ENCODE data around the gene APRT.

GRCh38 chr16:88778271-88778525 lies 33.5 kb downstream of the APRT start:
- TF ChIP-seq CTCF (IDR thresholded peaks at IDR 0.05) (no peak), POLR2AphosphoS5 (IDR thresholded peaks at IDR 0.05) (no peak), POLR2A (IDR thresholded peaks at IDR 0.05) (no peak)

Data from prostate gland (tissue), 2 donors.